Measurements from ENCODE around the gene FBXL2. TPM values are rescaled to one million over a fixed set of nuclear protein-coding genes. Genes with fewer than 3 reads are reported as not detected.

The FBXL2 gene
- total RNA-seq, 1 donor from 2014 or later, result 16.0 TPM

DNA sequence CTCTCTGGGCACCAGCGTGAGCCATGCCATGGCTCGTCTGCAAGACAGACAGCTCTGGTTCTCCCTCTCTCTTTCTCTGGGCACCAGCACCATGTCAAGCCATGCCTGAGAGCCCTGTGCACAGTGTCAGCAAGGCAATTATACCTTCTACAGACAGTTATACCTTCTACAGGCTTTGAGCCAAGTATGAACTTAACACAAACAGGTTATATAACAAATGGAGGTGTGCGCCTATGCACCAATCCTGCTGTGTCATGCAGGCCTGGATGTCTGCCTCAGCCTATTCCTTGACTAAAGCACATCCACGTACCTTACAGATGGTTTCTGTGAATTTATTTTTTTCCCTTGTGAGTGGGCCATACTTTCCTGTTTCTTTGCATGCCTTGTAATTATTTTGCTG lies 5.9 kb upstream of the FBXL2 start:
- DNase-seq (ENCODE audit: extremely low spot score, unreplicated experiment), result no peak
- TF ChIP-seq CTCF (IDR thresholded peaks at IDR 0.05), result no peak
- Mint-ChIP-seq H3K36me3 (ENCODE audit: unreplicated experiment) (no peaks in the 10 kb centered on the region), H3K4me3 (ENCODE audit: unreplicated experiment) (no peak overlapping the region), H3K9me3 (ENCODE audit: unreplicated experiment) (peaks cover 13% of the 10 kb centered on the region), H3K27me3 (ENCODE audit: unreplicated experiment) (no peaks in the 10 kb centered on the region), H3K4me1 (ENCODE audit: unreplicated experiment) (no peaks in the 10 kb centered on the region), H3K27ac (ENCODE audit: unreplicated experiment) (no peak overlapping the region)

DNA sequence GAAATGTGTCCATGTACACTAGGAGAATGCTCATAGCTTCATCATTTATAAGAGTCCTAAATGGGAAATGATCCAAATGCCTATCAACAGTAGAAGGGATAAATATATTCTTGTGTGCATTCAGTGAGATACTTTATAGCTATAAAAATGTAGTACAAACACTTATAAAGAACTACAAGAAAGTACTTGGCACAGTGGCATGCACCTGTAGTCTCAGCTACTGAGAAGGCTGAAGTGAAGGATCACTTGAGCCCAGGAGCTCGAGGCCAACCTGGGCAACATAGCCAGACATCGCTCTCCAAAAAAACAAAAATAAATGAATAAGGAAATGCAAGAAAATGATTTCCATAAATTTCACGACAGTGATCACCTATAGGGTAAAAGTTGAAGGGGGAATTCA lies 3.6 kb upstream of the FBXL2 start:
- TF ChIP-seq CTCF (IDR thresholded peaks at IDR 0.05), result no peak
- Mint-ChIP-seq H3K27me3 (ENCODE audit: unreplicated experiment) (no peaks in the 10 kb centered on the region), H3K4me3 (ENCODE audit: unreplicated experiment) (no peak overlapping the region), H3K27ac (ENCODE audit: unreplicated experiment) (no peak overlapping the region), H3K36me3 (ENCODE audit: unreplicated experiment) (no peaks in the 10 kb centered on the region), H3K9me3 (ENCODE audit: unreplicated experiment) (peaks cover 7% of the 10 kb centered on the region), H3K4me1 (ENCODE audit: unreplicated experiment) (peaks cover 10% of the 10 kb centered on the region)
- no peak for DNase-seq (ENCODE audit: extremely low spot score, unreplicated experiment)

GRCh38 chr3:33278163-33278562 lies 921 bp downstream of the FBXL2 start:
- no peak for TF ChIP-seq CTCF (IDR thresholded peaks at IDR 0.05)
- Mint-ChIP-seq H3K9me3 (ENCODE audit: unreplicated experiment) (no peaks in the 10 kb centered on the region), H3K27me3 (ENCODE audit: unreplicated experiment) (no peaks in the 10 kb centered on the region), H3K4me3 (ENCODE audit: unreplicated experiment) (peak overlapping the region; percentile 83), H3K4me1 (ENCODE audit: unreplicated experiment) (peaks cover 22% of the 10 kb centered on the region), H3K36me3 (ENCODE audit: unreplicated experiment) (peaks cover 4% of the 10 kb centered on the region), H3K27ac (ENCODE audit: unreplicated experiment) (peak overlapping the region; percentile 83)
- no peak for DNase-seq (ENCODE audit: extremely low spot score, unreplicated experiment)

DNA sequence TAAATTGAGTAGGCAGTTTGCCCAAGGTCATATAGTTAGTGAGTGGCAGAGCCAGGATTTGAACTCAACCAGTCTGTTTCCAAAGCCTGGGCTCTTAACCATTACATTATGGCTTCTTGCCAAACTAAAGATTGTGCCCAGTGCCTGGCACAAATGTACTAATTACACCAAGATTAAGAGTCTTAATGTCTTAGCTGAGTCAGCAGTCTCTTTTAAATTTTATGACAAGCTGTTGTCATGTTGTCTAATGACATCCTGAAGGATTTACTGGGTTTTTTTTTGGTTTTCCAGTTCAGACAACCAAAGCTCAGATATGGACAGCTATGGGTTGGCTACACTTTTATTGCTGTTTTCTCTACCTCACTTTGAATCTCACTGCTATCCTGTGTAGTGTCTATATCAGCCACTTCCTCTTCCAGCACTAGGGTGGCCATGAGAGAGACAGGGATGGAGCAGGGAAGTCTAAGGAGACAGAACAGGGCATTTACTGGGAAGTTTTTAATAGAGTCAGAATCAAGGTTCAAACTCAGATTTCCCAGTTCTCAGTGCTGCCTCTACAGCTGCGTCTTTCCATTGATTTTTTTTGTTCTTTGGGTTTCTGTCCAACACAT lies 10.5 kb downstream of the FBXL2 start:
- H3K27me3 Mint-ChIP-seq (ENCODE audit: unreplicated experiment), result no peaks in the 10 kb centered on the region
- H3K4me3 Mint-ChIP-seq (ENCODE audit: unreplicated experiment), result no peak overlapping the region
- peaks cover 37% of the 10 kb centered on the region for H3K9me3 Mint-ChIP-seq (ENCODE audit: unreplicated experiment)
- H3K27ac Mint-ChIP-seq (ENCODE audit: unreplicated experiment), result no peak overlapping the region
- no peaks in the 10 kb centered on the region for H3K4me1 Mint-ChIP-seq (ENCODE audit: unreplicated experiment)
- TF ChIP-seq CTCF (IDR thresholded peaks at IDR 0.05), result no peak
- H3K36me3 Mint-ChIP-seq (ENCODE audit: unreplicated experiment), result peaks cover 35% of the 10 kb centered on the region
- DNase-seq (ENCODE audit: extremely low spot score, unreplicated experiment), result no peak

DNA sequence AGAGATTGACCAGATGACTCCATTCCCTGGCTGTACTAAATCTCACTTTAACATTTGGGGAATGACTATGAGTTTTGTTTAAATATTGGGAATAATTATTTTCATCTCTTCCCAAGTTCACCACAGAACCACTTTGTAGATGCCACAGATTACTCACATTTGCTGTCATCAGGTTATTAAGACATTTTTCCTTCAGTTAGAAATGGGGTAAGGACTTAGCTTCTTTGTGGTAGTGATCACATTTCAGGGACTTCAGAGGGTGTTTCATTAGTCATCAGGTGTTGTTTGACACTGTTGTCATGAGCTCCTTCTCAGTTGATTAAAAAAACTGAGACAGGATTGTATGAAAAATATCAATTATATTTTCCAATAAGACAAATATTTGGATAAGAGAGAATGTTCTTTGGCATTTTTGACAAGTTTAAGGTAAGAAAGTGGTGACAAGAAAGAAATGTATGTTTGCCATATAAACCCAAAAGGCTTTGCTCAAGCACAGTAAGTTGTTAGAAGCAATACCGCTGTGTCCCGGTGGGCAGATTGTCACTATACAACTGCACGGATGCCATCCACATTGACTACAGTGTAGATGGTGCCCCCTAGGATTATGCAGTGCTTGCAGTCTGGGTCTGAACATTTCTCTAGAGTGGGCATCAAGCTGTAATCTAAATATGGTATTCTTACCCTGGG lies 22.3 kb downstream of the FBXL2 start:
- H3K27me3 Mint-ChIP-seq (ENCODE audit: unreplicated experiment), result no peaks in the 10 kb centered on the region
- H3K9me3 Mint-ChIP-seq (ENCODE audit: unreplicated experiment), result peaks cover 7% of the 10 kb centered on the region
- no peak overlapping the region for H3K4me3 Mint-ChIP-seq (ENCODE audit: unreplicated experiment)
- peaks cover 37% of the 10 kb centered on the region for H3K4me1 Mint-ChIP-seq (ENCODE audit: unreplicated experiment)
- TF ChIP-seq CTCF (IDR thresholded peaks at IDR 0.05), result peak; percentile 29
- peak overlapping the region; percentile 66 for H3K27ac Mint-ChIP-seq (ENCODE audit: unreplicated experiment)
- DNase-seq (ENCODE audit: extremely low spot score, unreplicated experiment), result no peak
- H3K36me3 Mint-ChIP-seq (ENCODE audit: unreplicated experiment), result peaks cover 12% of the 10 kb centered on the region

Data from osteocyte (in vitro differentiated cells).